HG03066 (cell line): ENCODE data around the gene PGK1.
"Not testable (repeated sequence)": the region's sequence is repeated elsewhere in the genome, so short reads cannot be mapped to it uniquely, and the experiment has no call there.

Source experiments
- ATAC-seq: cut with Tn5 transposase; IDR thresholded peaks from one replicate; pipeline ENCODE4 v1.9.1; 2021; ENCODE audit warnings: low read depth; ENCODE audit not compliant: unreplicated experiment

The PGK1 gene

GRCh38 chrX:78103623-78104446 lies at the start of gene PGK1:
PGK1 (plus strand) TSS chrX:78104248; CDS start chrX:78104341, 93 bp downstream.
- ATAC-seq = peak; percentile 88

- no peak for ATAC-seq
These were observed 40.4 kb upstream of the PGK1 start for GRCh38 chrX:78063687-78064086.

GRCh38 chrX:78064152-78064551 lies 39.9 kb upstream of the PGK1 start:
- no peak for ATAC-seq

- peak; percentile 67 for ATAC-seq
These were observed 39.1 kb upstream of the PGK1 start for GRCh38 chrX:78064698-78065601.

GRCh38 chrX:78066110-78066509 lies 37.9 kb upstream of the PGK1 start:
- ATAC-seq = no peak

GRCh38 chrX:78071331-78071730 lies 32.7 kb upstream of the PGK1 start:
- no peak for ATAC-seq

GRCh38 chrX:78073147-78074077 lies 30.6 kb upstream of the PGK1 start:
- ATAC-seq = not testable (repeated sequence)

- ATAC-seq = no peak
These were observed 30.0 kb upstream of the PGK1 start for GRCh38 chrX:78074088-78074487.

- ATAC-seq = no peak
These were observed 28.2 kb upstream of the PGK1 start for GRCh38 chrX:78075787-78076389.

- not testable (repeated sequence) for ATAC-seq
These were observed 22.6 kb upstream of the PGK1 start for GRCh38 chrX:78081413-78081812.

- peak; percentile 83 for ATAC-seq
These were observed 11.8 kb upstream of the PGK1 start for GRCh38 chrX:78092296-78092695.

GRCh38 chrX:78098108-78098507 lies 5.9 kb upstream of the PGK1 start:
- no peak for ATAC-seq

GRCh38 chrX:78102091-78102490 lies 2.0 kb upstream of the PGK1 start:
- no peak for ATAC-seq

GRCh38 chrX:78103001-78103622 lies 936 bp upstream of the PGK1 start:
- ATAC-seq = no peak

- ATAC-seq = no peak
These were observed 564 bp downstream of the PGK1 start for GRCh38 chrX:78104447-78105176.

GRCh38 chrX:78105944-78106650 lies 2.0 kb downstream of the PGK1 start:
- ATAC-seq = no peak

GRCh38 chrX:78106651-78106986 lies 2.6 kb downstream of the PGK1 start:
- no peak for ATAC-seq

- no peak for ATAC-seq
These were observed 5.4 kb downstream of the PGK1 start for GRCh38 chrX:78109458-78109857.
